DOHH2 (cell line): ENCODE results near the gene SYNDIG1.

Source experiments
- CTCF ChIP-seq: fragments of 200-600 bp; sonication (generic); IDR thresholded peaks from one replicate; pipeline ENCODE4 v1.5.1; 2014; ENCODE audit warnings: antibody characterized with exemption, mild to moderate bottlenecking, low read depth, low read length; ENCODE audit not compliant: poor library complexity, severe bottlenecking
- EZH2phosphoT487 ChIP-seq: fragments of 200-600 bp; sonication (generic); IDR thresholded peaks from 2 replicates; pipeline ENCODE4 v1.6.1; 2017; ENCODE audit warnings: borderline replicate concordance, mild to moderate bottlenecking, antibody characterized with exemption, low read length, moderate library complexity, mixed read lengths

- TF ChIP-seq CTCF (no peak), EZH2phosphoT487 (no peak)
Observed at GRCh38 chr20:24619212-24619611, 149.8 kb downstream of the SYNDIG1 start.
